Panc1 (cell line): ENCODE results near the gene PROK1.

ENCODE experiments used
- POLR2AphosphoS5 ChIP-seq: IDR thresholded peaks from 2 replicates; pipeline ENCODE4 v1.6.1; 2012; ENCODE audit warnings: mild to moderate bottlenecking, low read depth, low read length, moderate library complexity
- REST ChIP-seq, 2 experiments: IDR thresholded peaks; 2 replicates each; pipeline ENCODE4 v1.6.1; 2011 to 2012; ENCODE audit warnings: low read depth in 2 of 2, control low read depth in 1 of 2, low read length in 1 of 2, mild to moderate bottlenecking in 1 of 2, moderate library complexity in 1 of 2; ENCODE audit not compliant: insufficient read depth in 1 of 2
- SIN3A ChIP-seq: IDR thresholded peaks from 2 replicates; pipeline ENCODE4 v1.6.1; 2012; ENCODE audit warnings: low read depth, mild to moderate bottlenecking, low read length, moderate library complexity, borderline replicate concordance; ENCODE audit not compliant: insufficient read depth
- TCF7L2 ChIP-seq: IDR thresholded peaks from 2 replicates; pipeline ENCODE4 v1.6.1; 2011; ENCODE audit warnings: mild to moderate bottlenecking, low read depth, low read length, inconsistent platforms
- TF ChIP-seq, protein P1 (sequence below): fragments of 450-650 bp; IDR thresholded peaks from 2 replicates; pipeline ENCODE4 v1.5.1; 2017; ENCODE audit warnings: mild to moderate bottlenecking

DNA sequence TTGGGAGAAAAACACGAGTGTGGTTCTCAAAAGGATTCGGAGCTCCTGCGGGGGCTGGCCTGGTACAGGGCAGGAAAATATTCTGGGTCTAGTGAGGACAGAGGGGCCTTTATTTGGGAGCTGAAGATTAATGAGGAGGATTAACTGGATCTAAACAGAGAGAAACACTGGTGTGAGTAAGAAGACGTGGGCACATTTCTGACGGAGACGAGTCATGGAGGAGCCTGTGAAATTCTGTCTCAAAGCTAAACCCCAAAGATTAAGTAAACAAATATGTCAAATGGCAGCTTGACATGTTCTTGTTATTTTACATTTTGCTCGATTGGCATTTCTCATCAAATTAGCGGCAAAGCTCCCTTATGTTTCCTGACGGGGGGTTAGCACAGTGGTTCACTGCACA lies 12.8 kb downstream of the PROK1 start:
- TF ChIP-seq POLR2AphosphoS5 (no peak), TCF7L2 (no peak), SIN3A (no peak), REST (IDR thresholded peaks at IDR 0.05; ENCODE audit: insufficient read depth in 1 of 2, low read depth in 2 of 2, low read length in 1 of 2) (no peak)
- TF ChIP-seq, protein P1, sequence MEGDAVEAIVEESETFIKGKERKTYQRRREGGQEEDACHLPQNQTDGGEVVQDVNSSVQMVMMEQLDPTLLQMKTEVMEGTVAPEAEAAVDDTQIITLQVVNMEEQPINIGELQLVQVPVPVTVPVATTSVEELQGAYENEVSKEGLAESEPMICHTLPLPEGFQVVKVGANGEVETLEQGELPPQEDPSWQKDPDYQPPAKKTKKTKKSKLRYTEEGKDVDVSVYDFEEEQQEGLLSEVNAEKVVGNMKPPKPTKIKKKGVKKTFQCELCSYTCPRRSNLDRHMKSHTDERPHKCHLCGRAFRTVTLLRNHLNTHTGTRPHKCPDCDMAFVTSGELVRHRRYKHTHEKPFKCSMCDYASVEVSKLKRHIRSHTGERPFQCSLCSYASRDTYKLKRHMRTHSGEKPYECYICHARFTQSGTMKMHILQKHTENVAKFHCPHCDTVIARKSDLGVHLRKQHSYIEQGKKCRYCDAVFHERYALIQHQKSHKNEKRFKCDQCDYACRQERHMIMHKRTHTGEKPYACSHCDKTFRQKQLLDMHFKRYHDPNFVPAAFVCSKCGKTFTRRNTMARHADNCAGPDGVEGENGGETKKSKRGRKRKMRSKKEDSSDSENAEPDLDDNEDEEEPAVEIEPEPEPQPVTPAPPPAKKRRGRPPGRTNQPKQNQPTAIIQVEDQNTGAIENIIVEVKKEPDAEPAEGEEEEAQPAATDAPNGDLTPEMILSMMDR = no peak
